Measurements from ENCODE around the gene GSK3B. TPM values are rescaled to one million over a fixed set of nuclear protein-coding genes. Genes with fewer than 3 reads are reported as not detected.

The GSK3B gene
- total RNA-seq (10 to 100 TPM; 43.4 to 64.9 TPM), polyA plus RNA-seq (10 to 100 TPM; 11.0 to 17.8 TPM)
- long read RNA-seq, donor 1, full-length matches to known transcripts: 5 of 5 reads
- long read RNA-seq, donor 1, partial matches to known transcripts: 0 of 5 reads
- long read RNA-seq, donor 1, other reads (novel, unspliced or antisense): 0 of 5 reads
- long read RNA-seq, donor 2, full-length matches to known transcripts: 3 of 3 reads
- long read RNA-seq, donor 2, partial matches to known transcripts: 0 of 3 reads
- long read RNA-seq, donor 2, other reads (novel, unspliced or antisense): 0 of 3 reads
- long read RNA-seq, donor 3, full-length matches to known transcripts: 2 of 2 reads
- long read RNA-seq, donor 3, partial matches to known transcripts: 0 of 2 reads
- long read RNA-seq, donor 3, other reads (novel, unspliced or antisense): 0 of 2 reads
- long read RNA-seq, donor 4, full-length matches to known transcripts: 2 of 2 reads
- long read RNA-seq, donor 4, partial matches to known transcripts: 0 of 2 reads
- long read RNA-seq, donor 4, other reads (novel, unspliced or antisense): 0 of 2 reads
- long read RNA-seq, donor 5, full-length matches to known transcripts: 7 of 7 reads
- long read RNA-seq, donor 5, partial matches to known transcripts: 0 of 7 reads
- long read RNA-seq, donor 5, other reads (novel, unspliced or antisense): 0 of 7 reads

- Histone ChIP-seq H3K9ac (ENCODE audit: insufficient read depth in 1 of 2, low read length in 2 of 2) (peak within 1 kb of the TSS; percentile 90 to 99), H3K4me1 (ENCODE audit: control insufficient read depth in 5 of 5, insufficient read depth in 5 of 5, low read length in 5 of 5) (peaks cover 0 to 19% (median 7%) of the 10 kb centered on the region in 5 donors), H3K9me3 (ENCODE audit: control insufficient read depth in 4 of 4, insufficient read depth in 3 of 4, low read length in 3 of 4) (no peaks in the 10 kb centered on the region), H3K27me3 (ENCODE audit: control insufficient read depth in 3 of 3, insufficient read depth in 3 of 3, low read length in 2 of 3) (no peaks in the 10 kb centered on the region), H3K36me3 (ENCODE audit: control insufficient read depth in 4 of 4, insufficient read depth in 4 of 4, low read length in 4 of 4) (peaks cover 0 to 3% (median 0%) of the 10 kb centered on the region in 4 donors), H3K4me3 (peak within 1 kb of the TSS; percentile 81), H3K27ac (ENCODE audit: low read depth in 1 of 2, low read length in 1 of 2) (peak within 1 kb of the TSS; percentile 99 to 100)
- peak; percentile 81 for ATAC-seq (ENCODE audit: insufficient read depth, low FRiP score)
- peak in 1 of 3 donors; percentile 88 for DNase-seq
- 1% methylated on average over 77 to 94 of the region's 94 CpGs for WGBS, 2 donors
- TF ChIP-seq CTCF (IDR thresholded peaks at IDR 0.05; ENCODE audit: control extremely low read depth, extremely low read depth): no peak
Measured at GRCh38 chr3:120093911-120094775, at the start of gene GSK3B. Gene GSK3B, minus strand, starts transcription at chr3:120094447. Its CDS starts 1,013 bp downstream, at chr3:120093434.

GRCh38 chr3:120143676-120144075, 49.4 kb upstream of the GSK3B start:
- Histone ChIP-seq H3K27me3 (ENCODE audit: control insufficient read depth in 3 of 3, insufficient read depth in 3 of 3, low read length in 2 of 3) (no peaks in the 10 kb centered on the region), H3K9me3 (ENCODE audit: control insufficient read depth in 4 of 4, insufficient read depth in 3 of 4, low read length in 3 of 4) (no peaks in the 10 kb centered on the region), H3K36me3 (ENCODE audit: control insufficient read depth in 4 of 4, insufficient read depth in 4 of 4, low read length in 4 of 4) (no peaks in the 10 kb centered on the region), H3K4me1 (ENCODE audit: control insufficient read depth in 5 of 5, insufficient read depth in 5 of 5, low read length in 5 of 5) (peaks cover 3 to 15% (median 6%) of the 10 kb centered on the region in 5 donors), H3K9ac (ENCODE audit: insufficient read depth in 1 of 2, low read length in 2 of 2) (no peak overlapping the region), H3K27ac (ENCODE audit: low read depth in 1 of 2, low read length in 1 of 2) (no peak overlapping the region), H3K4me3 (no peak overlapping the region)
- ATAC-seq (ENCODE audit: insufficient read depth, low FRiP score) (no peak), DNase-seq (no peak)
- TF ChIP-seq CTCF (IDR thresholded peaks at IDR 0.05; ENCODE audit: control extremely low read depth, extremely low read depth): no peak
- WGBS, 2 donors: 95 to 98% methylated on average over 2 of the region's 2 CpGs

GRCh38 chr3:120142236-120142635, 48.0 kb upstream of the GSK3B start:
- ATAC-seq (ENCODE audit: insufficient read depth, low FRiP score) (no peak), DNase-seq (no peak)
- H3K36me3 ChIP-seq (ENCODE audit: control insufficient read depth in 4 of 4, insufficient read depth in 4 of 4, low read length in 4 of 4): no peaks in the 10 kb centered on the region
- no peak overlapping the region for H3K4me3 ChIP-seq
- no peaks in the 10 kb centered on the region for H3K9me3 ChIP-seq (ENCODE audit: control insufficient read depth in 4 of 4, insufficient read depth in 3 of 4, low read length in 3 of 4)
- no peak overlapping the region for H3K27ac ChIP-seq (ENCODE audit: low read depth in 1 of 2, low read length in 1 of 2)
- WGBS, 2 donors: 68 to 82% methylated on average over 4 of the region's 4 CpGs
- peaks cover 0 to 7% (median 3%) of the 10 kb centered on the region in 5 donors for H3K4me1 ChIP-seq (ENCODE audit: control insufficient read depth in 5 of 5, insufficient read depth in 5 of 5, low read length in 5 of 5)
- no peak for TF ChIP-seq CTCF (IDR thresholded peaks at IDR 0.05; ENCODE audit: control extremely low read depth, extremely low read depth)
- H3K27me3 ChIP-seq (ENCODE audit: control insufficient read depth in 3 of 3, insufficient read depth in 3 of 3, low read length in 2 of 3): no peaks in the 10 kb centered on the region
- H3K9ac ChIP-seq (ENCODE audit: insufficient read depth in 1 of 2, low read length in 2 of 2): no peak overlapping the region
